Type B pancreatic cell (in vitro differentiated cells): ENCODE data around the gene PTPRM. TPM values are rescaled to one million over a fixed set of nuclear protein-coding genes. Genes with fewer than 3 reads are reported as not detected.

Source experiments
- DNase-seq: peaks from one replicate; pipeline ENCODE4 v3.0.0; 2021; ENCODE audit warnings: mixed read lengths; ENCODE audit not compliant: unreplicated experiment; ENCODE audit errors: extremely low spot score
- H3K27ac Mint-ChIP-seq: 2 replicates; pipeline ENCODE4 v1.8.0; 2021; ENCODE audit warnings: mild to moderate bottlenecking, mixed read lengths
- H3K27me3 Mint-ChIP-seq: 2 replicates; pipeline ENCODE4 v1.8.0; 2021; ENCODE audit warnings: mixed read lengths
- H3K36me3 Mint-ChIP-seq: 2 replicates; pipeline ENCODE4 v1.8.0; 2021; ENCODE audit warnings: mixed read lengths
- H3K4me1 Mint-ChIP-seq: one replicate; pipeline ENCODE4 v1.8.0; 2021; ENCODE audit warnings: mixed read lengths; ENCODE audit not compliant: unreplicated experiment
- H3K4me3 Mint-ChIP-seq: 2 replicates; pipeline ENCODE4 v1.8.0; 2021; ENCODE audit warnings: mild to moderate bottlenecking, mixed read lengths
- H3K9me3 Mint-ChIP-seq: 2 replicates; pipeline ENCODE4 v1.8.0; 2021; ENCODE audit warnings: mixed read lengths
- total RNA-seq: library from RNA; stranded (reverse); gene quantifications from 2 replicates; pipeline ENCODE4 v1.2.1, GENCODE V29; 2021; ENCODE audit warnings: low replicate concordance
- TF ChIP-seq, protein P1 (sequence below): fragments of 200-600 bp; sonication (generic); conservative IDR thresholded peaks from 2 replicates; pipeline ENCODE4 v1.5.0; 2021; ENCODE audit warnings: antibody characterized with exemption, mild to moderate bottlenecking

Gene PTPRM
- total RNA-seq, 1 donor from 2014 or later: 18.6 TPM

GRCh38 chr18:8190980-8191379, 623.9 kb downstream of the PTPRM start:
- DNase-seq: no peak
- Mint-ChIP-seq H3K27ac (no peak overlapping the region), H3K27me3 (no peaks in the 10 kb centered on the region), H3K9me3 (no peaks in the 10 kb centered on the region), H3K36me3 (no peaks in the 10 kb centered on the region), H3K4me3 (no peak overlapping the region), H3K4me1 (no peaks in the 10 kb centered on the region)
- TF ChIP-seq, protein P1, sequence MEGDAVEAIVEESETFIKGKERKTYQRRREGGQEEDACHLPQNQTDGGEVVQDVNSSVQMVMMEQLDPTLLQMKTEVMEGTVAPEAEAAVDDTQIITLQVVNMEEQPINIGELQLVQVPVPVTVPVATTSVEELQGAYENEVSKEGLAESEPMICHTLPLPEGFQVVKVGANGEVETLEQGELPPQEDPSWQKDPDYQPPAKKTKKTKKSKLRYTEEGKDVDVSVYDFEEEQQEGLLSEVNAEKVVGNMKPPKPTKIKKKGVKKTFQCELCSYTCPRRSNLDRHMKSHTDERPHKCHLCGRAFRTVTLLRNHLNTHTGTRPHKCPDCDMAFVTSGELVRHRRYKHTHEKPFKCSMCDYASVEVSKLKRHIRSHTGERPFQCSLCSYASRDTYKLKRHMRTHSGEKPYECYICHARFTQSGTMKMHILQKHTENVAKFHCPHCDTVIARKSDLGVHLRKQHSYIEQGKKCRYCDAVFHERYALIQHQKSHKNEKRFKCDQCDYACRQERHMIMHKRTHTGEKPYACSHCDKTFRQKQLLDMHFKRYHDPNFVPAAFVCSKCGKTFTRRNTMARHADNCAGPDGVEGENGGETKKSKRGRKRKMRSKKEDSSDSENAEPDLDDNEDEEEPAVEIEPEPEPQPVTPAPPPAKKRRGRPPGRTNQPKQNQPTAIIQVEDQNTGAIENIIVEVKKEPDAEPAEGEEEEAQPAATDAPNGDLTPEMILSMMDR: no peak

- TF ChIP-seq, protein P1: no peak
- no peak overlapping the region for H3K4me3 Mint-ChIP-seq
- peaks cover 4% of the 10 kb centered on the region for H3K4me1 Mint-ChIP-seq
- H3K27me3 Mint-ChIP-seq: no peaks in the 10 kb centered on the region
- no peak for DNase-seq
- no peaks in the 10 kb centered on the region for H3K9me3 Mint-ChIP-seq
- no peaks in the 10 kb centered on the region for H3K36me3 Mint-ChIP-seq
- H3K27ac Mint-ChIP-seq: no peak overlapping the region
These were observed 627.3 kb downstream of the PTPRM start for GRCh38 chr18:8194431-8194830.

- DNase-seq: no peak
- no peaks in the 10 kb centered on the region for H3K36me3 Mint-ChIP-seq
- TF ChIP-seq, protein P1: no peak
- H3K27me3 Mint-ChIP-seq: no peaks in the 10 kb centered on the region
- no peaks in the 10 kb centered on the region for H3K9me3 Mint-ChIP-seq
- H3K4me1 Mint-ChIP-seq: peaks cover 4% of the 10 kb centered on the region
- no peak overlapping the region for H3K4me3 Mint-ChIP-seq
- no peak overlapping the region for H3K27ac Mint-ChIP-seq
These were observed 629.1 kb downstream of the PTPRM start for GRCh38 chr18:8196238-8196637.

DNA sequence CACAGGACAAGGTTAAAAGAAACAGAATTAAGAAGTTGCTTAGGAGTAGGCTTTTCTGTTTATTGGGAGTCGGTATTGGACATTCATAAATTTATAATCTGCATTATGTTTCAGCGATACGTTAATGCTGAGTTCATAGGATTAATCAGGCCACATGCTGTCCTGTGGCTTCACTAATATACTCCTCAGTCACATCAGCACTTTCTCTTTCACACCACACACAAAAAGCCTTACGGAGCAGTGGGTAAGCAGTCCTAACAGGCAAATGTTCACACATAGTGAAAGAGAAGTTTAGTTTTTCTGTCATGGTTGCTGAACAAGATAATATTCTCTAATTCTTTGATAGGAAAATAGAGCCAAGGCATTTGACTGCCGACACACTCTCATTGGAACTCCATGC, 630.4 kb downstream of the PTPRM start:
- Mint-ChIP-seq H3K27ac (no peak overlapping the region), H3K27me3 (no peaks in the 10 kb centered on the region), H3K9me3 (no peaks in the 10 kb centered on the region), H3K36me3 (no peaks in the 10 kb centered on the region), H3K4me1 (peaks cover 4% of the 10 kb centered on the region), H3K4me3 (no peak overlapping the region)
- TF ChIP-seq, protein P1: no peak
- no peak for DNase-seq

- DNase-seq: no peak
- Mint-ChIP-seq H3K4me3 (no peak overlapping the region), H3K9me3 (peaks cover 9% of the 10 kb centered on the region), H3K36me3 (peaks cover 5% of the 10 kb centered on the region), H3K27me3 (peaks cover 4% of the 10 kb centered on the region), H3K4me1 (no peaks in the 10 kb centered on the region), H3K27ac (no peak overlapping the region)
- TF ChIP-seq, protein P1: no peak
These were observed 640.9 kb downstream of the PTPRM start for GRCh38 chr18:8207996-8208395.

DNA sequence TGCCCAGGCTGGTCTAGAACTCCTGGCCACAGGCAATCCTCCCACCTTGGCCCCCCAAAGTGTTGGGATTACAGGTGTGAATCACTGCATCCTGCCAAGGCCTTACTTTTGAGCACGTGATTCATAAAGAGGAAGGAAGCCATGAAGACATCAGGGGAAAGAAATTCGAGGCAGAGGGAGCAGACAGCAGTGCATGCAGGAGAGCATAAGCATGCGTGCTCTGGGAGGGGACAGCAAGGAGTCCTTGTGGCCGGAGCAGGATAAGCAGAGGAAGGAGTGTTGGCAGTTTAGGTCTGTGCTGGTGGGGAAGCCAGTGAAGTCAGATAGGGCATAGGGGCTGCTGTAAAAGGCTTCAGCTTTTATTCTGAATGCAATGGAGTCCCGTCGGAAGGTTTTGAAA, 641.6 kb downstream of the PTPRM start:
- peaks cover 5% of the 10 kb centered on the region for H3K36me3 Mint-ChIP-seq
- H3K4me3 Mint-ChIP-seq: no peak overlapping the region
- no peak overlapping the region for H3K27ac Mint-ChIP-seq
- DNase-seq: no peak
- H3K27me3 Mint-ChIP-seq: peaks cover 4% of the 10 kb centered on the region
- no peaks in the 10 kb centered on the region for H3K4me1 Mint-ChIP-seq
- peaks cover 9% of the 10 kb centered on the region for H3K9me3 Mint-ChIP-seq
- TF ChIP-seq, protein P1: no peak
